ENCODE results near the gene DPP6. TPM values are rescaled to one million over a fixed set of nuclear protein-coding genes. Genes with fewer than 3 reads are reported as not detected.

The DPP6 gene
- total RNA-seq, 3 donors from 2014 or later (not counting 1 experiment from before 2014, with no cell fraction given), result not detected

DNA sequence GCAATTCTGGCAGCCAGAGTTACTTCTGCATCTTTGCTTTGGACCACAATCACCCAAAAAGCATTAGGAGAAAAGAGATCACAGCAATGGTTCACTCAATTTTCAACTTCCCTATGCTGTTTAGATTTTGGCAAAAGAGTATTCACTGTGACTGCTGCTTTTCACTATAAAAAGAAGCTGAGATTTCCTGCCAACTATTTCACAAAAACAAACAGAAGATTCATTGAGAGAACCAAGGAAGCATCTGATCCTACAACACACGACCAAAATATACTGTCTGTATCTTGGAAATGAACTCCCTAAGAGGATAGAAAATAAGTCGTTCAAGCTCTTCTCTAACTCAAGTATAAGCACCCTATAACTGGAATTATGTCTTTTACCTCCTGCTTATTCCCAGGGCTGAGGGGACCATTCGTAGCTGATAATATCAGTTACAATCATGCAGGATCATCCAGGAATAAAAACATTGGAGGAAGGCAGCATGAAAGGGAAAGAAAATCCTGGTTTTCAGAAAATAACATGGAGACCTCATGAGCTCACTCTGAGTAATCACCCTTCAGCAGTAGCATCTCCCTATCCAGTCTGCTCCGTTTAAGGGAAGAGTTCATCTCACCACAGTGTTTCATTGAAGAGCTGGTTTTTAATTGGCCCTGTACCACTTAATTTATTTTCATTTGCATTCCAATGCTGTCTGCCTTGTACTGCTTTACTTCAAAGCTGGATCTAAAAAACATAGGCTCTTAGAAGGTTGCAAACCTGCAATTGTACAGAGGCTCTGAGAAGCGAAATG, 694.6 kb downstream of the DPP6 start:
- no peak for ATAC-seq
- H3K27ac Mint-ChIP-seq, result no peak overlapping the region
- Histone ChIP-seq H3K27ac (ENCODE audit: low read length) (no peak overlapping the region), H3K27me3 (ENCODE audit: control insufficient read depth, insufficient read depth, low read length) (no peaks in the 10 kb centered on the region), H3K9me3 (ENCODE audit: control insufficient read depth, insufficient read depth, low read length) (no peaks in the 10 kb centered on the region), H3K4me3 (ENCODE audit: low read length) (no peak overlapping the region), H3K4me1 (ENCODE audit: control insufficient read depth, insufficient read depth, low read length) (no peaks in the 10 kb centered on the region), H3K36me3 (ENCODE audit: control insufficient read depth, insufficient read depth, low read length) (no peaks in the 10 kb centered on the region)
- DNase-seq, result no peak
- 76% methylated on average over 5 of the region's 5 CpGs for WGBS (ENCODE audit: insufficient coverage)
- peaks cover 0 to 2% of the 10 kb centered on the region in 2 donors for H3K9me3 Mint-ChIP-seq
- no peak overlapping the region for H3K4me3 Mint-ChIP-seq
- peaks cover 0 to 2% of the 10 kb centered on the region in 2 donors for H3K27me3 Mint-ChIP-seq (ENCODE audit: low read depth in 2 of 2)
- intact Hi-C loops (cut with micrococcal nuclease), result no loop called here
- H3K36me3 Mint-ChIP-seq, result no peaks in the 10 kb centered on the region
- TF ChIP-seq, protein P1, sequence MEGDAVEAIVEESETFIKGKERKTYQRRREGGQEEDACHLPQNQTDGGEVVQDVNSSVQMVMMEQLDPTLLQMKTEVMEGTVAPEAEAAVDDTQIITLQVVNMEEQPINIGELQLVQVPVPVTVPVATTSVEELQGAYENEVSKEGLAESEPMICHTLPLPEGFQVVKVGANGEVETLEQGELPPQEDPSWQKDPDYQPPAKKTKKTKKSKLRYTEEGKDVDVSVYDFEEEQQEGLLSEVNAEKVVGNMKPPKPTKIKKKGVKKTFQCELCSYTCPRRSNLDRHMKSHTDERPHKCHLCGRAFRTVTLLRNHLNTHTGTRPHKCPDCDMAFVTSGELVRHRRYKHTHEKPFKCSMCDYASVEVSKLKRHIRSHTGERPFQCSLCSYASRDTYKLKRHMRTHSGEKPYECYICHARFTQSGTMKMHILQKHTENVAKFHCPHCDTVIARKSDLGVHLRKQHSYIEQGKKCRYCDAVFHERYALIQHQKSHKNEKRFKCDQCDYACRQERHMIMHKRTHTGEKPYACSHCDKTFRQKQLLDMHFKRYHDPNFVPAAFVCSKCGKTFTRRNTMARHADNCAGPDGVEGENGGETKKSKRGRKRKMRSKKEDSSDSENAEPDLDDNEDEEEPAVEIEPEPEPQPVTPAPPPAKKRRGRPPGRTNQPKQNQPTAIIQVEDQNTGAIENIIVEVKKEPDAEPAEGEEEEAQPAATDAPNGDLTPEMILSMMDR (IDR thresholded peaks at IDR 0.05), result no peak
- no peaks in the 10 kb centered on the region for H3K4me1 Mint-ChIP-seq

DNA sequence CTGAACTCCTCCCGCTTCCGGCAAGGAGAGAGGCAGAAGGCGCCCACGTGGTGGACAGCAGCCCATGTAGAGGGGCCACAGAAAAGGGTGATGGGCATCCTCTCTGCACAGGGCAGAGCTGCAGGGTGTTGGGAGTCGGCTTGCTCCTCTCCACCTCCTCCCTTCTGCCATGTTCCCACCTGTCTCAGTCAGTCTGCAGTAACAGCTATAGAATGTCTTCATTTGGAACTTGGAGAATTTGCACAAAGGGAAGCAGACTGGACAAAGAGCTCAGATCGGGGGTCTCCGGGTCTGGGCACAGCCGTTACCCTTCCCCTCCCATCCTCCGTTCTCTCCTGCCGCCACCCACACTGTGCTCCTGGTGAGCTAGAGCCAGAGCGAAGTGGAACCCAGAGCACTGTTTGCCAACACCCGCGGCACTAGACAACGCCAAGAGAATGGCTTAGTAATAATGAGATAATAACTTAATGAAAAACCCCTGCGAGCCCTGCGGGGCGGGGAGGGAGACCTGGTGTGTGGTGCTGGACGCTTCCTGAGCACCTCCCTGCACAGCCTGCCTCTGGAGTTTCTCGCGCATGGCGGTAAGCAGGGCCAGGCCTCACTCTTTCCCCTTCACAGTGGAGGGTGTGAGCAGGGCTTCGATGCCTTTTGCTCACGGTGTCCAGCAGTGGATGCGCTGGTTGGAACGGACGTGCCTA, 696.0 kb downstream of the DPP6 start:
- WGBS (ENCODE audit: insufficient coverage), result 90% methylated on average over 26 of the region's 26 CpGs
- Mint-ChIP-seq H3K4me3 (no peak overlapping the region), H3K4me1 (no peaks in the 10 kb centered on the region), H3K9me3 (peaks cover 0 to 2% of the 10 kb centered on the region in 2 donors), H3K27me3 (ENCODE audit: low read depth in 2 of 2) (peaks cover 0 to under 1% of the 10 kb centered on the region in 2 donors), H3K36me3 (no peaks in the 10 kb centered on the region), H3K27ac (no peak overlapping the region)
- intact Hi-C loops (cut with micrococcal nuclease), result no loop called here
- H3K27me3 ChIP-seq (ENCODE audit: control insufficient read depth, insufficient read depth, low read length), result no peaks in the 10 kb centered on the region
- no peak for ATAC-seq
- H3K27ac ChIP-seq (ENCODE audit: low read length), result no peak overlapping the region
- no peaks in the 10 kb centered on the region for H3K4me1 ChIP-seq (ENCODE audit: control insufficient read depth, insufficient read depth, low read length)
- DNase-seq, result no peak
- TF ChIP-seq, protein P1 (IDR thresholded peaks at IDR 0.05), result no peak
- H3K9me3 ChIP-seq (ENCODE audit: control insufficient read depth, insufficient read depth, low read length), result peaks cover 5% of the 10 kb centered on the region
- H3K4me3 ChIP-seq (ENCODE audit: low read length), result no peak overlapping the region
- no peaks in the 10 kb centered on the region for H3K36me3 ChIP-seq (ENCODE audit: control insufficient read depth, insufficient read depth, low read length)

DNA sequence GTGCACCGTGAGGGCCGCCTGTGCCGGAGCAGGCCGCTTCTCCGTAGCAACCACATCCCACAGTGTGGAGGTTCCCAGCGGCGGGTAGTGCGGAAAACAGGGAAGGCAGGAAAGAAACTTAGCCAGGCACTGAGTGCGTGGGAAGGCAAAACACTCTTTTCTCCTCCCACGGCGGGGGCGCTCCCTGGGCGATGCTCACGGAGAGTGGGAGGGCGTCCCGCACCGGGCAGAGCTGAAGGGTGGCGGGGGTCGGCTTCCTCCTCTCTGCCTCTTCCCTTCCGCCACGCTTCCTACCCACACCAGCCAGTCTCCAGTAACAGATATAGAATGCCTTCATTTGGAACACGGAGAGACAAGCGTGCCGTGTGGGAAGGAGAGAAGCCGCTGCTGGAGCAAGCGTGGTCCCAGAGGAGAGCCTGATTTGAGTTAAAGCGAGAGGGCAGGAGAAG, 698.2 kb downstream of the DPP6 start:
- no peak for ATAC-seq

More for the DNA sequence above, 698.2 kb downstream of the DPP6 start:
- no peak for DNase-seq
- H3K27me3 Mint-ChIP-seq (ENCODE audit: low read depth in 2 of 2), result no peaks in the 10 kb centered on the region
- no peaks in the 10 kb centered on the region for H3K36me3 ChIP-seq (ENCODE audit: control insufficient read depth, insufficient read depth, low read length)
- H3K4me1 ChIP-seq (ENCODE audit: control insufficient read depth, insufficient read depth, low read length), result no peaks in the 10 kb centered on the region
- no peaks in the 10 kb centered on the region for H3K36me3 Mint-ChIP-seq
- H3K4me1 Mint-ChIP-seq, result no peaks in the 10 kb centered on the region
- intact Hi-C loops (cut with micrococcal nuclease), result no loop called here
- H3K27ac Mint-ChIP-seq, result no peak overlapping the region
- H3K4me3 Mint-ChIP-seq, result no peak overlapping the region
- H3K4me3 ChIP-seq (ENCODE audit: low read length), result no peak overlapping the region
- H3K9me3 Mint-ChIP-seq, result peaks cover 0 to 2% of the 10 kb centered on the region in 2 donors
- no peaks in the 10 kb centered on the region for H3K27me3 ChIP-seq (ENCODE audit: control insufficient read depth, insufficient read depth, low read length)
- no peak overlapping the region for H3K27ac ChIP-seq (ENCODE audit: low read length)
- TF ChIP-seq, protein P1 (IDR thresholded peaks at IDR 0.05), result no peak
- peaks cover 5% of the 10 kb centered on the region for H3K9me3 ChIP-seq (ENCODE audit: control insufficient read depth, insufficient read depth, low read length)
- 92% methylated on average over 27 of the region's 27 CpGs for WGBS (ENCODE audit: insufficient coverage)

Measured in natural killer cell (primary cell).